GM19438 (cell line): ENCODE data around the gene TP53BP1.
"Not testable (repeated sequence)": the region's sequence is repeated elsewhere in the genome, so short reads cannot be mapped to it uniquely, and the experiment has no call there.

Experiments used
- ATAC-seq: cut with Tn5 transposase; IDR thresholded peaks from one replicate; pipeline ENCODE4 v1.9.1; 2021; ENCODE audit warnings: low read depth; ENCODE audit not compliant: unreplicated experiment

Gene TP53BP1

DNA sequence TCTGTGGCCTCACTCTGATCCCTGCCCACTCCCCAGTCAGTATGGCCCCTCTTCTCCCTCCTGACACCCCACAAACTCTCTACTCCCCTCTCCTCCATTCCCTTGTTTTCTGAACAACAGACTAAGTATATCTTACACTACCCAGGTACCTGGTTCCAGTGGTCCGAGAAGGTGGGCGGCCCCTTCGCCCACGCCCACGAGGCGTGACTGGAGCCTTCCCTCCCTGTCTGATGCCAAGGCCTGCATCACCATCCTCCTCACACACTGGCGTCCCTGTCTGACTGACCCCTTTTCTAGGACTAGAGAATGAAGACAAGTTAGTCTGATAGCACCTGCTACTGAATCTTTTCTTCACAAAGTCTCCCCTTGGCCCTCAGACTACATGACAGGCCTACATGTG lies 72.1 kb downstream of the TP53BP1 start:
- ATAC-seq = no peak

DNA sequence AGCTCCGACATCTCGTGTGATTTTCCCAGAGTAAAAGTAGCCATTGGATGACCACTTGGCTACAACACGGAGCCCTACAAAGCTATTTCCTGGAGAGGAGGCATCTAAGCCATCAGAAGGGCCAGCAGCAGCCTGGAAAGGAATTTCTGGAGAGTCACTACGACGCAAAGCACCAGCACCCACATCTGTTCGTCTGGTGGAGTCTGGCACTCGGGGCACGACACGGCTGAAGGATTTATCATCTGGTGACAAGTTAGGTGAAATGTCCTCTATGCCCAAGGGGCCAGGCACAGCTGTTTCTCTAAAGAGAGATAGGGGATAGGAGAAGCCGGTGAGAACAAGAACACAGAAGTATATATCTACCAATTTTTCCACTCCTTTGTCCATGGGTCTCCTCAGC lies 72.5 kb downstream of the TP53BP1 start:
- ATAC-seq = no peak

DNA sequence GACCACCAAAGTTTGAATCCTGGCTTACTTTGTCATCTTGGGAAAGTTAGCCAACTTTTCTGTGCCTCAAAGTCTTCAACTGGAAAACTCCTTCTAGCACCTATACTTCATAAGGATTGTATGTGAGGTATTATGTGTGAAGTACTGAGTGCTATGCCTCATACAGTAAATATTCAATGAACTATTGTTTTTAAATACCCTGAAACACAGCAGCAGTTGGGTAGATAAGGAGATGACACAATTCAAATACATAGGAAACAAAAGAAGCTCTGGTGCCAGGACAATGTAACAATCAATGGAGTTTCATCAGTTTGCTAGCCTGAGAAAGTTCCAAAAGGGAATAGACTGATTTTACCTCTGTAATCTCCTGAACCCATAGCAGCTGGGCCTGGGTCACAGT lies 78.8 kb downstream of the TP53BP1 start:
- ATAC-seq = no peak

GRCh38 chr15:43412096-43412495 lies 80.9 kb downstream of the TP53BP1 start:
- ATAC-seq = no peak

- no peak for ATAC-seq
These were observed 82.3 kb downstream of the TP53BP1 start for GRCh38 chr15:43410572-43411214.

DNA sequence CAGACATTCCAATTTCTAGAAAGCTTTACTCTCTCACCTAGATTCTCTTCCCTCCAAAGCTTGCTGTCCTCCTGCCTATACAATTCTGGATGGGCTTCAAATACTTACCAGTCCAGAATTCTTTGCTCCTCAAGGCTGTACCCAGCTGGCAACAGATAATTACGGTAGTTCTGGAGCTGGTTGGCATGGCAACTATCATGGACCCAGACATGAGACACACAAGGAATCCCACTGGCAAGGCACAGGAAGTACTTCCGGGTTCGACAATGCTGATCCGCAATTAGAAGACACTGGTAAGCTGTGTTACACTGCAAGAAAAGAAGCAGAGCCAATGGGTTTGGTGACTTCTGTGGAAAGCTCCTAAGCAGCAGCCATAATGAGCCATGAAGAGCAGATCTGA lies 84.2 kb downstream of the TP53BP1 start:
- no peak for ATAC-seq

DNA sequence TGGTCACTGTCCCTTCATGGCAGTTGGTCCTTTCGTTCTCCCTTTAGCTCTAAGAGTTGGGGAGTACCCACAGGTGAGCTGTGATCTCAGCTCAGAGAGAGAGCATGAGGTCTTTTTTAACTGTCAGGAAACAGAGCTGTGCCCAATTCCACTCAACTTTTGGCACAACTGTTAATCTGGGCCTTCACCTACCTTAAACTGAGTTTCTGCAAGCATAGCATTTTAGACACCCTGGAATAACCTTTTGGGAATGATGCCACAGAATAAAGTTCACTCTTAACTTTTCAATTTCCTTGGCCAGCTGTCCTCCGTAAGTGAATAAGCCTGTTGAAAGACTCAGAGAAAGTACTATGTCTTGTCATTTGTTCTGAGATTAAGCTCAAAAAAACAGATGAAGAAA lies 86.1 kb downstream of the TP53BP1 start:
- no peak for ATAC-seq

GRCh38 chr15:43406189-43406588 lies 86.8 kb downstream of the TP53BP1 start:
- ATAC-seq = no peak

DNA sequence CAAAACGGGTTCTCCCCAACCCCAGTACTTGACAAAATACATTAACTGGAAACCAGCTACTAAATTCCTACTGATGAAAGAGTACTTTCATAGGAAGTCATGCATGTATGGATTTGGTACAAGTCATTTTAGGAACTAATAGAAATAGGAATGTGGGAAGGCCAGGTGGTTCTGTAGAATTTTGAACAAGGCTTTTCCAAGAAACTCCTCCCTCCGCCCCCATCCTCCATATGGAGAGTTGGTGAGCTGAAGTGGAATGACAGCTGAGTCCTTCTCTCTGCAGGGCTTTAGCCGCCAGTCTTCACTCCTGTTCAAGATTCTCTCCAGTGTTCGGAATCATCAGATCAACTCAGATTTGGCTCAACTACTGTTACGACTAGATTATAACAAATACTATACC lies 88.8 kb downstream of the TP53BP1 start:
- ATAC-seq = no peak

- ATAC-seq = no peak
These were observed 89.3 kb downstream of the TP53BP1 start for GRCh38 chr15:43403616-43404015.

DNA sequence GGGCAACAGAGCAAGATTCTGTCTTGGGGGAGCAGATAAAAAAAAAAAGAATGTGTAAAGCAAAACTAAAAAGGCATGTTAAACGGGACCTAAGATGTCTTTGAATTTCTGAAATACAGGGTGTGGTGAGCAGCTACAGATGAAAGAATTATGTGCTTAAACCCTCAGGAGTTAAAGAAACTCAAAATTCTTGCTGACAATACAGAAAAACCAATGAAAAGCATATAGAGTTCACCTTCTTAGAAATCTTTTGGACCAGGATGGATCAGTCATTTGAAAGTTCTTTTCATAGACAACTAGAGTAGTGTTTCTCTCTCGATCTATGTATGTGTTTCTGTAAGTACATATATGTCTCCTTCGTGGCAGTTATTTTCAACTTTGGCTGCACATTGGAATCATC lies 90.7 kb downstream of the TP53BP1 start:
- ATAC-seq = no peak

GRCh38 chr15:43393592-43393991 lies 99.4 kb downstream of the TP53BP1 start:
- not testable (repeated sequence) for ATAC-seq

DNA sequence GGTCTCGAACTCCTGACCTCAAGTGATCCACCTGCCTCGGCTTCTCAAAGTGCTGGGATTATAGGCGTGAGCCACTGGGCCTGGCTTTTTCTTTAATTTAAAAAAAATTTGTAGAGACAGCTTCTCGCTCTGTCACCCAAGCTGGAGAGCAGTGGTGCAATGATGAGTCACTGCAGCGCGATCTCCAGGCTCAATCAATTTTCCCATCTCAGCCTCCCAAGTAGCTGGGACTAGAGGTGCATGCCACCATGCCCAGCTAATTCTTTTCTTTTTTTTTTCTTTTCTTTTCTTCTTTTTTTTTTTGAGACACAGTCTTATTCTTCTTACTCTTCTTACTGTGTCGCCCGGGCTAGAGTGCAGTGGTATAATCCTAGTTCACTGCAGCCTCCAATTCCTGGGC lies 102.2 kb downstream of the TP53BP1 start:
- ATAC-seq = no peak

DNA sequence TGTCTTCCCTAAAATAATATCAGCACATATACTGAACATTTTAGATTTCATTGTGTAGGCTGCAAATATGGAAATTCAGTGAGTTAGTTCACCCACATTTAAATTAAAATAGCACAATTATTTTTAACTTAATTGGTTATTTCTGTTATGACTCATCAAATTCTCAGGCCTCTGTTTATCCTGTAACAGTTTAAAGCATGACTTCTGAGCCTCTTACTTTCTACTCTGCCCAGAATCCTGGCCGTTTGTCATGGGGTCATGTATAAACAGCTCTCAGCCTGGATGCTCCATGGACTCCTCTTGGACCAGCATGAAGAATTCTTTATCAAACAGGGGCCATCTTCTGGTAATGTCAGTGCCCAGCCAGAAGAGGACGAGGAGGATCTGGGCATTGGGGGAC lies 109.9 kb downstream of the TP53BP1 start:
- no peak for ATAC-seq

- ATAC-seq = no peak
These were observed 110.6 kb downstream of the TP53BP1 start for GRCh38 chr15:43382310-43382709.

GRCh38 chr15:43378601-43379000 lies 114.4 kb downstream of the TP53BP1 start:
- no peak for ATAC-seq

DNA sequence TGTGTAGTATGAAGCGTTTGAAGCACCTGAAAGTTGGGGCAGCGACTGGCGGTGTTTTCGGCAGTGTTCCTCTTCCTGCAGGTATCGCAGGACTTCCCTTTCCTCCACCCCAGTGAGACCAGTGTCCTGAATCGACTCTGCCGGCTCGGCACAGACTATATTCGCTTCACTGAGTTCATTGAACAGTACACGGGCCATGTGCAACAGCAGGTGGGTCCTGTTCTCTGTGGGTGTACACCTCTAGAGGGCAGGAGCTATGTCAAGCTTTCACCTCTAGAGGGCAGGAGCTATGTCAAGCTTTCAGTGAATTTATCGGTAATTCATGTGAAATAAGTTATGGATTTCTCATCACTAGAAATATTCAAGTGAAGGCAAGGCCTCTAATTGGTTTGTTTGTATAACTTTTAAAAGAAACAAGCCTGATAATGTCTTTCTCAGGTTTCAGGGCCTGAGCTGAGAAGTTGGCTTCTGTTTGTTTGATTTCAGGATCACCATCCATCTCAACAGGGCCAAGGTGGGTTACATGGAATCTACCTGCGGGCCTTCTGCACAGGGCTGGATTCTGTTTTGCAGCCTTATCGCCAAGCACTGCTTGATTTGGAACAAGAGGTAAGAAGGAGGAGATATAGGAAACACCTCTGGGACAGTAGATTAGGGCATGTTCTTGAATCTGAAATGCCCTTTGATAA lies 116.8 kb downstream of the TP53BP1 start:
- no peak for ATAC-seq

DNA sequence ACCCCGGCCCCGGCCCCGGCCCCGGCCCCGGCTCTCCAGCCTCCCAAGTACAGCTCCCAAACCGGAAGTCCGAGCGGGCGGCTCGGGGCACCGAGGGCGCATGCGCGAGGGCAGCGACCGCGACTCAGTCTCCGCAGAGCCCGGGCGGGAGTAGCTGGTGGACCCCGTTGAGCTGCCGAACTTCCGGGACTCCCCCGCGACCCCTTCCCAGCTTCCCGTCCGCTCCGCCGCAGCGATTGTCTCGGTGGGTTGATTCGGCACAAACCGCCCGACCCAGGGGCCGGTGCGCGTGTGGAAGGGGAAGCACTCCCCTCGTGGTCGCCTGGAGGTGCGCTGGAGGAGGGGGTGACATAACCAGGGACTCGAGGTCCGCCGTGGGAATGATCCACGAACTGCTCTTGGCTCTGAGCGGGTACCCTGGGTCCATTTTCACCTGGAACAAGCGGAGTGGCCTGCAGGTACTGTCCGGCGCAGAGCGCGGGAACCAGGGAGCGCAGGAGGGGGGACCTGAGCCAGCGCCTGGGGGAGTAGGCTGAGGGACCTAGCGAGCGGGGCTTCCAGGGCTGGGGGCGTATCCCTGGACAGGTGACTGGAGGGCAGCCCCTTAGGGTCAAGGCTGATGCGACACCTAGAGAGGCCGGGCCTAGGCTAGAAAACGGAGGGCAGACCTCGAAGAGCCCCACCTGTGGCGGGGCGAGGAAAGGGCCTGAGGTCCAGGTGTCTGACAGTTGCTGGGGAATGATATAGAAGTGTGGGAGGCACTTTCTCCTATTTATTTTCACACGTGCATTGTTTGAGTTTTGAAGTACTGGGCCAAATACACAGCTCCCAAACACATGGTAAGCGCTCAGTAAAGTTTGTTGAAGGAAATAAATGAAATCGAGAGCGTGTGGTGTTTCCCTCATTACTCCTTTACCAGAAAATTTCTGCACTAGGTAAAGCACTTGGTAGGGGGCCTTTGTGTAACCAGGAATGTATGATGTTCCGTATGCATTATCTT lies 121.7 kb downstream of the TP53BP1 start, which contains the start of the genes TUBGCP4 and ZSCAN29:
Gene TUBGCP4, plus strand, starts transcription at position 127 of the 1,000 bp plus-strand sequence. Its CDS starts 254 bp downstream, at position 381.
Gene ZSCAN29, minus strand, starts transcription at position 69 of the 1,000 bp plus-strand sequence. CDS start 1,130 bp downstream, outside the sequence.
- ATAC-seq = peak; percentile 70

- peak; percentile 32 for ATAC-seq
These were observed 122.5 kb downstream of the TP53BP1 start for GRCh38 chr15:43370310-43370974.

DNA sequence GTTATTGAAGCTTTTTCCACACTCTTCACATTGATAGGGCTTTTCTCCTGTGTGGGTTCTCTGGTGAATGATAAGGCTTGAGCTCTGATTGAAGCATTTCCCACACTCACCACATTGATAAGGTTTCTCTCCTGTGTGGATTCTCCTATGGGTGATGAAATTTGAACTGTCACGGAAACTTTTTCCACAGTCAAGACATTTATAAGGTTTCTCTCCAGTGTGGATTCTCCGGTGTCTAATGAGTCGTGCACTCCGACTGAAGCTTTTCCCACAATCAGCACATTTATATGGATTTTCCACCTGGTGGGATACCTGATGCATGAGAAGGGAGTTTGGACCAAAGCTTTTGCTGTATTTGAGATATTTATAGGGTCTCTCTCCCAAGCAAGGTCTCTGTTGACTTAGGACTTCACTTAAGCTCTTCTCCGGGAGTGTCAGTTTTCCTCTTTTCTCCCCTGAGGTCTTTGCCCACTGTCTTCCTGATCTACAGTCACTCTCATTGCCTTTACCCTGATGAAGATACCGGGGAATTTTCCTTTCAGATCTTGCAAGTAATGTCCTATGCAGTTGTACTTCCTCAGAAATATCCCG lies 131.5 kb downstream of the TP53BP1 start:
- ATAC-seq = no peak
